Activated CD8-positive, alpha-beta memory T cell treated with anti-CD3 and anti-CD28 coated beads, Interleukin-2, amount 50 U/mL, for 1 hour (primary cell): Measurements from ENCODE around the gene KLF8.

Experiments
- DNase-seq: peaks from one replicate; pipeline ENCODE4 v3.0.0-alpha.2; 2020; ENCODE audit errors: extremely low read depth

Gene KLF8

DNA sequence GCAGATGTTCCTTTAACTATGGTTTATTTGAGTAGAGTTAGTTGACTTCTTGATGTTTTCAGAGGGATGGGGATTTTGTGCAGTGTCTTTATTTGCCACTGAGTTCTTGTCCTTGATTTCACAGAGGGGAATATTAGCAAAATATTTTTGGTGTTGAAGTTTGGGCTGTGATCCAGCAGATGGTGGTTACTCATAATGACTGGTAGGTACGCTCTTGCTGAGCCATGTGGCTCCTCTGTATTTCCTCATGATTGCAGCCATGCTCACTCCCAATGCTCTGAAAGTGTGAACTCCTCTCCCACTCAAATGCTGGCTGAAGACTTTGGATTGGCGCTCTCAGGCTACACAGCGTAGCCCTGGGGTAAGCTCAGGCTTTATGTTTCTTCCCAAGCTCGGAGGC lies 77.7 kb downstream of the KLF8 start:
- no peak for DNase-seq

GRCh38 chrX:56310581-56310980 lies 78.4 kb downstream of the KLF8 start:
- DNase-seq: no peak

DNA sequence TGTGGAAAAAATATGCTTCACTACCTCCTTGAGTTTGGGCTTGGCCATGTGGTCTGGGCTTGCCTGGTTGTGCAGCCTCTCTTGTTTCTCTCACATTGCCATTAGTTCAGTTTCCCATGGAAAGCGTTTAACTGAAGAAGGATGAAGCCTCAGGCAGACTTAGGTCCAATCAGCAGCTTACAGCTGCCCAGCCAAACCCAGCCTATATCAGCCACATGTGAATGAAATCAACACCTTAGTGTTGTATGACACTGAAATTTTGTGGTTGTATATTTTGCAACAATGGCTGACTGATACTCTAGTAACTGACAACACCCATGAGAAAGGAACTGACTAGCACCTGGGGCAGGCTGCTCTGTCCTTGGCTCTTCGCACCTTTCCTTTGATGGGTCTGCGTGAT lies 81.2 kb downstream of the KLF8 start:
- DNase-seq: no peak

GRCh38 chrX:56314334-56314733 lies 82.2 kb downstream of the KLF8 start:
- no peak for DNase-seq

GRCh38 chrX:56318076-56318475 lies 85.9 kb downstream of the KLF8 start:
- DNase-seq: no peak

- DNase-seq: no peak
Measured at GRCh38 chrX:56319165-56319564, 87.0 kb downstream of the KLF8 start.
